Muscle of arm (tissue), 12 donors: ENCODE measurements around the gene DCST1. TPM values are rescaled to one million over a fixed set of nuclear protein-coding genes. Genes with fewer than 3 reads are reported as not detected.

Experiments used
- DNase-seq: peaks from one replicate; pipeline ENCODE4 v3.0.0-alpha.2; 2013
- polyA plus RNA-seq, 12 donors: library from polyadenylated mRNA; unstranded; fragments of 120-200 nt; gene quantifications; one replicate each; pipeline ENCODE4 v1.2.1, GENCODE V29; 2013; ENCODE audit not compliant: insufficient read length in 12 of 12

Gene DCST1
- polyA plus RNA-seq, 12 donors, result 0.16 to 0.29 (median 0.24) TPM; not detected in 4

DNA sequence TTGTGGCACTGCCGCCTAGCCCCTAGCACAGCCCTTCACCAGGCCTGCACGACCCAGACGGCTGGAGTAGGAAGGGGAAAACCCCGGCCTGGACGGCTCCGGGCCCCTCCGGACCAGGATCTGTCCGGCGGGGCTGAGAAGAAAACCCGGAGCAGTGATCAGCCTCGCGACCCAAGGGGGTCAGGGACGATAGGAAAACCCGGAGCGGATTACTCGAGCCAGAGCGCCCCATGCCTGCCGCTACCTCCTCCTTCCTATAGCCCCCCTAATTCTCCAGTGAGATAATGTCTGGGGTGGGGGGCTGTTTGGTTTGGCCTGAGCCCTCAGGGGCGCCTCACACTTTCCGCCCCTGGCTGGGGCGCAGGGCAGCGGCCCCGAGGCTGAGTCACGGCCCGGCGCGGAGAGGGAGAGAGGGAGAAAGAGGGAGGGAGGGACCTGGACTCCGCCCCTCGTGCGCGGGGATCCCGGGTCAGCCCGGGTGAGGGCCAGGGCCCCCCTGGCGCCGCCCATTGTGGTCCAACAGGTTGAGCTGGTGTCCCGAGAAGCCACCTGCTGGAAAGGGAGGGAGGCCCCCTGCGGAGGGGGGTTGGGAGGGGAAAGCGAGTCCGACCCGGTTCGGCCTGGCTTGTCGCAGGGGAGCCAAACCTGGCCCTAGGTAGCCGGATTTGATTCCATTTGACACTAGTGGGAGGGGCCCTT is 32.7 kb upstream of the DCST1 start:
- peak; percentile 93 for DNase-seq

DNA sequence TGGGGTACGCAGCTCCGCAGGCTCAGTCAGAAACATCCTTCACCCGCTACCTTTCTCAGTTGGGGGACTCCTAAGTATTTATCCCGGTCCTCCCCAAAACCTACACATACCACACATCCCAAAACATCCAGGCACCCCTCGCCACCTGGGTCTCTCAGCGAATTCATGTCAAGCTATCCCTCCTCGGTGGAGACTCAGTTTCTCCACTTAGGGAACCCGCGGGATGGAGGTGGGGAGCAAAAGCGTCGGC is 32.3 kb upstream of the DCST1 start:
- no peak for DNase-seq

DNA sequence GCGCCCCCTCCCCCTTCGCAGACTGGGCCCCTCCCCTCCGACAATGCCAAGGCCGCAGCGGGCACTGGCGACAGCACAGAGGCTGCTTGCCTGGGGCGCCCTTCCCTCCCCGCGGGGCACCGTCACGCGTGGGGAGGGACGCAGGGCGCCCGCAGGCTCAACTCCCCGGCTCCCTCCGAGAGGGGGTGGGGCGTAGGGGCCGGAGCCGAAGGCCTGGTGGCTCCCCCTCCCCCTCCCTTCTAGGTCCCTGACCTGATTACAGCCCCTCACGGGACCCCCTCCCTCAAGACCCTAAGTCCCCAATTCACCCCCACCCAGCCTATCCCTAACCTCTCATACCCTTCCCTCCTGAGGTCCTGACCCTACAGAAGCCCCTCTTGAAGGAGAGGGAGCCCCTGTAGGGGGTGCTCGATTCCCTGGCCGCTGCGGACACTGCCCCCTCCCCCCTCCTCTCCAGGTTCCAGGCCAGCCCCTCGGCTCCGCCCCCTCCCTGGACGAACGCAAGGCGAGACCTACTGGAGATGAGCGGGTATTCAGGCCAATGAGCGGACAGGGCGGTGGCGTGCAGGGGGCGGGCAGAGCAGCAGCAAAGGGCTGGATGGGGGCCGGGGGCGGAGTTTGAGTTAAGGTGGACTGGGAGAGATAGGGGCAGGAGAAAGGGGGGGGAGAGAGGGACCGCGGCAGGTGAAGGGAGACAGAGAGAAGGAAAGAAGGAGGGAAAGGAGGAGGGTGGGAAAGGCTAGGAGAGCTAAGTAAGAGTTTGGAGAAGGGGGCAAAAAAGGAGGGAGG is 31.8 kb upstream of the DCST1 start:
- peak; percentile 100 for DNase-seq

DNA sequence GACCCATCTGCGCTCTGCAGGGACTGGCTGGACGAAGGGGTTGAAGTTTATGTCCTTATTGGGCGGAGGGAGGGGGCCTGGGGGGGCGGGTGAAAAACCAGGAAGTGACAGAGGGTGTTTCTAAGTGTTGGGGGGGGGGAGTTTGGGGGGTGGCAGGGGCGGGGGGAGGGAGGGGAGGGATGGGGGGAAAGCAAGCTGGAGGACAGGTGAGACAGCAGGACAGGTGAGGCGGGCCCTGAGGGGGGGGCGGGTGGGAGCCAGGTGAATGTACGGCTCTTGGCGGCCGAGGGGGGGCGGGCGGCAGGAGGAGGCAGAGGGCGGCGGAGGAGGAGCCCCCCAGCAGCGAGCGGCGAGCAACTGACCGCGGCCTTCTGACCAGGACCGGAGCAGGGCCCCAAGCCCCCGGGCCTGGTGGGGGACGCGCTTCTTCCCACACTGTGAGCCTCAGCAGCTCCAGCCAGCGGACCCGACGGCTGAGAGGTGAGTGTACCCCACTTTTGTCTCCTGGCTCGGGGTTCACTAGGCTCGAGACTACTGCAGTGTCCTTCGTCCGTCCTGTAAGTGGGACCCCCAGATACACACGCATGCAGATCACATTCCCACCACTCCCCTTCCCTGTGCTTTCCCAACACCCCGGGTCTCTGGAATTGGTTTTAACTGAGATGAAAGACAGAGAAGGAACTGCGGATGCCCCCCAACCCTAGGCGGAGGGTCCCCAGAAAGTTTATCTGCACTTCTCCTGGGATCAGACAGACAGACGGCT is 31.0 kb upstream of the DCST1 start, which contains the start of gene ZBTB7B:
Gene ZBTB7B (plus strand): TSS at position 339 of the 763 bp plus-strand sequence. CDS start 11,859 bp downstream, outside the sequence.
- DNase-seq, result no peak

DNA sequence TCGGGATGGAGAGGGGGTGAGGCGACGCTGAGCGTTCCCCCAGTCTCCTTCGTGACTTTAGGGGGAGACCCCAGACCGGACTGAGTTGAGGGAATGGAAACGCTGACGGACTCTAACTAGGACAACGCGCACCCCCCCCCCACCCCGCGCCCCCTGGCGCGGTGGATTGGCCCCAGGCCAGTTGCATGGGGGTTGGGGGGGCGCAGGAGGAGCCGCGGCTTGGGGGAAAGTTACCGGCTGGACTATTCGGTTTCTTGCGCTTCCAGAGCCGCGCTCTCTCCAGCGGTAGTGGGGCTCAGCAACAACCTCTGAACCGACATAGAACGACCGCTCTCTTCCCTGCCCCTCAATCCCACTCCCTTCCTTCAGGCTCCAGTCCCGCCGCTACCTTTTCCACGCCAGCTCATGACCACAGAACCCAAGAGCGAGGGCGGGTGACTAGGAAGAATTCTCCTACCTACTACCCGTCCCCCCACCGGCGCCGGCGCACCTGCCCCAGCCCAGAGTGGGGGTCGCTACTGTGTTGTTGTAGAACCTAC is 30.3 kb upstream of the DCST1 start:
- DNase-seq, result peak; percentile 57

DNA sequence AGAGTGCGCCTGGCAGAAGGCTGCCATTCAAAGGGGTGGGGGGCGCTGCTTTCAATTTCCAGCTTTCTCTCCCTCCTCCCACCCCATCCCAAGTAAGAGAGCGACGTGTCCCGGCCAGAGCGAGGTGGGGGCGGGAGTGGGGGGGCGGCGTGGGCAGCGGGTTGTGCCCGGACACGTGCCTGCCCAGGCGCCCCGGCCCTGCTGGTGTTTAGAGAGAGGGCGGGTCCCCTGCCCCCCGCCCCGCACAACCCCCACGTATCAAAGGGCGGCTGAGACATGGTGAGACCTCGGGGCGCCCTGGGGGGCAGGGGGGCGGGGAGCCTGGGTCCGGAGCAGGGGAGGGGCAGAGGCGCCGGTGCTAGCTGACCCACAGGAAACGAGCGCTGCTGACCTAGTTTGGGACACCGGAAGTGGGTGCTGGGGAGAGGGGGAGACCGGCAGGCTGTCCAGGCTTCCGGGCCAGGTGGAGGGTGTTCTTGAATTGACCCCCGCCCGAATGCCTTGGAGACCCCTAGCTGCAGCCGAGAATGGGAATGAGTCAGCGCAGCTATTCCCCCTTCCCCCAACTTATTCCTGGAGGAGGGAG is 29.8 kb upstream of the DCST1 start:
- peak; percentile 56 for DNase-seq

DNA sequence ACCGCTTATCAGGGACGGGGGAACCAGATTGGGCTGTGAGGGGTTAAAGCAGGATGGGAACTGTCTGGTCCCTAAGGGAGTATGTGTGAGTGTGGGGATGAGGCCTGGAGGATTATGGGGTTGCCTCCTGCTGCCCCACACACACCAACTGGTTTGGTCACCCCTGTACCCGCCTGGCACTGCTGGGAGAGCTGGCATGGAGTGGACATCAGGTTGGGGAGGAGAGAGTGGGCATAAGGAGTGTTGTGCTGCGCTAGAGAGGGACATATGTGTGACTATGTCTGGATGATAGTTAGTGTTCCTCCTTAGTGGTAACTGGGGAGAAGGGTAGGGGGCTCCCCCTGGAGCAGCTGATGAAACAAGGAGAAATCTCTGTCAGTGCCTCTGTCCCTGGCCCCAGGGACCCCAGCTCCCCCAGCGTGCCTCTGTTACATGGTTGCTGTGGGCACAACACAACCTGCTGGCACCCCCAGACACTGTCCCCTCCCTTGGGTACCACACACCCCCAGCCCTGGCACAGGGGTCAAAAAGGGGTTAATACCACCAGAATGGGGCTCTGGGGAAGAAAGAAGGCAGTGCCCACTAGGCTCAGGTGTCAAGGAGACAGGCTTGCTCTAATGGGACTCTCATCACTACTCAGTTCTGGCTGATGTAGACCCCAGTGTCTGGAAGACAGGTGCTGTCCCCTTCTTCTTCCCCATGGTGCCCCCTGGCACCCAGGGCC is 29.1 kb upstream of the DCST1 start:
- no peak for DNase-seq

DNA sequence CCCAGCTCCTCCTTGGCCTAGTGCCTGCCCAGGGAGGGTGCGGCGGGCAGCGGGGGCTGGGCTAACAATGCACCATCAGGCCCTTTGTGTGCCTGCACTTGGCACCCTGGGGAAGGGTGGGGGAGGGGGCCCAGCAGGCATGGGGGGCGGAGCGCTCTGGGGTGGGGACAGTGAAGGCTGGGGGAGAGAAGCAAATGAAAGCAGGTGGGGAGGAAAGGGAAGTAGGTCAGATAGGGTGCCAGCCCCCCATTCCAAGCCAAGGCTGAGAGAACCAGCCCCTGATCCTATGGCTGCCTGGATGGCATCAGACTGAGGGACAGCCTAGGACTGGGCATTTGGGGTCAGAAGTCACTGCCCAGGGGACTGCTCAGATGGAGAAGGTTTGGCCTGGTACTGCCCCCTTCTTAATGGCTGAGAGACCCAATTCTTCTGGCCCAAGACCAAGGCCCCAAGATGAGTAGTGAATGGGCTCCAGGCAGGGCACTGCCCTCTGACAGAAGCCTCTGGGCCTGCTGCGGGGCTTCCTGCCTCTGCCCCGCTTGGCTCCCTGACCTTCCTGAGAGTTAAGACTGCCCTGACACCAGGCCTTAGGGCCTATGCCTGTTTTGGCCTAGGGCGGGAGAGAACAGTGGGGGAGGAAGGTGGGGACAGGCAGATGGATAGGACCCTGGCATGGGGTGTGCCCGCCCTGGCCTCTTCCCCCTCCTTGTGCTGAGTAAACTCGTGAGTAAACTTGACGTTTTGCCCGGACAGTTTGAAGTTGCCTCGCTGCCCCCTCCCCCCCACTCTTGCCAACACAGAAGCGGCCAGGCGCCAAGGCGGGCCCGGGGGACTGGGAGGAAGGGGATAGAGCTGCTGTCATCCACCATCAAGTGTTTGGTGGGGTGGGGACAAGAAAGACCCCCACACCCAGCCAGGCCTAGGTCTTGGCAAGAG is 28.3 kb upstream of the DCST1 start:
- DNase-seq, result no peak

DNA sequence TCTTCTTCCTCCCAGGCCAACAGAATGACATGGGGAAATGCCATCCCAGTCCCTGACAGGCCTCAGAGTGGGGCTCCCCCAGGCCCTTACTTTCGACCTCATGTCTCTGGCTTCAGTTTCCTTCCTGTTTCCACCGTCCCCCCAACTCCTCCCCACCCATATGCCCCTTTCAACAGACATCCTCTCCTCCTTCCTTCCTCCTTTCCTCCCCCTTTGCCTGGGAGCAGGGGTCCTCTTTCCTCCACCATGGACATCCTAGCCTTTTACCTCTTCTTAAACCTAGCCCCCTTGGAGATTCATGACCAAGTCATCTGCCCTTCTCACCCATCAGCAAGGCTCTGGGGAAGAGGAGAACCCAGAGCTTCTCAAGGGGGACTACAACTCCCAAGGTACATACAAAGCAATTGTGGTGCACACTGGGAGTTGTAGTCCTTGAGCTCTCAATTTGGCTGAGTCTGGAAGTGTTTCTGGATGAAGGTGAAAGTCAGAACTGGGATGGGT is 27.0 kb upstream of the DCST1 start:
- no peak for DNase-seq

DNA sequence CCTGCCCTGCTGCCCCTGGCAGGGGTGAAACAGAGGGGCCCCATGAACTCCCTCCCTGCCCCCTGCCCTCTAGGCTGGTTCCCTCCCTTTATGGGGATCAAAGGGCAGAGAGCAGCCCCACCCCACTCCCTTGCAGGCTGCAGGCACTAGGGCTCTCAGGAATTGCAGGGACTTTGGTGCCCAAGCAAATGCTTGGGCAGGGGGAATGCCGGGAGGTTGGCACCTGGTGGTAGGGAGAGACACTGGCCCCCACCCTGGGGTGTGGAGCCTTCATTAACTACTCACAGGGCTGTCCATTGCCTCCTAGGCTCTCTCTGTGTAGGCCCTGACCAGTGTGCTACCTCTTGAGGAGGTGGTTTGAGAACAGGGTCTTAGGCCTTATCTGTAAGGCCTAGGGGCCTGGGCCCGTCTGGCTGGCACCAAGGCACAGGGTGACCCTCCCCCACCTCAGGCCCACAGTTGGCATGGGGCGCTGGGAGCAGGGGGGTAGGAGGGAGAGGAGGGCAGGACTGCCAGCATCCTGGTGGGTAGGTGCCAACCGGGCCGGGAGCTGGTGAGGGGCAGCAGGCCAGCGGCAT is 26.3 kb upstream of the DCST1 start:
- DNase-seq, result no peak

DNA sequence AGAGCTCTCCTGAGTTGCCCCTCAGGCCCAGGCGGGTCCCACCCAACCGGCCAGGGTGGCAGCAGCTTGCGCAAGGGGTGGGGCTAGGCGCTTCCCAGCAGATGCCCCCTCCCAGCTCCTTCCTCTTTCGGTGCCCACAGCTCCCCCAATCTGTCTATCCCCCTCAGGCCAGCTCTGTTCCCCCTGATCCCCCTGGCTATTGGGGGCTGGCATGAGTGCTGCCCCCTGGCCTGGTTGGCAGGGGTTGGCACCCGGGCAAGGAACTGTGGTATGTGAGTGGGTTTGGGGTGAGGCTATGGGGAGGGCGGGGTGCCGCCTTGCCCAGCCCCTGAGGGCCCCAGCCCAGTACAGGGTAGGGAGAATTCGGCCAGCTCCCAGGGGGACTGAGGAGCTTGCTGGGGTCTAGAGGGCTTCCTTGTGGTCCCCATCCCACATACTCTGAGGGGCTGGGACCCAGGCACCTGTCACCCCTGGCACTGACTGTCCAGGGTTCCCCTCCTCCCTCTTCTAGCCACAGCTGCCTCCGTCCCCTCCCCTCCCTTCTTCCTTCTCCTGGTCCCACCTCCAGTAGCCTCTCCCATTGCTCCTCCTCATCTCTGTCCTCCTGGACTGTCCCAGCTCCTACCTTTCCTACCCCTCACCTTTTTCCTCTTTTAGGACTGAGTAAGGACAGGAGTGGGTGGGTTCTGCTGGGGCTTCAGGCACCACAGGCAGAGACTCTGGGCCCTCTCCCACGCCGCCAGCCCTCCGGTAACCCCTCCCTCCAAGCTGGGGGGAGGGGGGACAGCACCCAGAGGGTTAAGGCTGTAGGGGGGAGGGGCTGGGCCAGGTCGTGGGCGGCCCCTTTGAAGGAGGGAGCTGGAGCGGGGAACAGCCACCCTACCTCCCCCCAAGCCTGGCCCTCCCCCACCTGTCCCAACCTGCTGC is 25.3 kb upstream of the DCST1 start:
- DNase-seq, result no peak

DNA sequence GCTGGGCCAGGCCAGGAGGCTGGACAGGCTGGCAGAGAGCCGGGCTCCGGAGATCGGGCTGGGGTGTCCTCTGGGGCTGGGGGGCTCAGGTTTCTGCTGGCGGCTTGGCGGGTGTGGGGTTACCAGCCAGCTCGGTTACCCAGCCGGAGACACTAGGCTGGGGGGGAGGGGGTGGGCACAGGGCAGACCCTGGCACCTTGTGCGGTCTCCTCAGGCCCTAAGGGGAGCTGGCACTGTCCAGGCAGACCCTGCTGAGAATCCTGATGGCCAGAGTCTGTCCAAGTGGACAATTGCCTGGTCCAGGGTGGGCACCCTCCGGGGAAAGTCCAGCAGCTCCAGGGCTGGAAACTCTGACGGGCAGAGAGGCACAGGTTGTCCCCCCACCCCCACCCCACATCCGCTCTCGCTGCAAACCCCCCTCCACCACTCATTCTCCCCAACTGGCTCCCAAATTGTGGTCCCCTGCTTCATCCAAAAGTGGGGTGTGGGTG is 24.4 kb upstream of the DCST1 start:
- no peak for DNase-seq

DNA sequence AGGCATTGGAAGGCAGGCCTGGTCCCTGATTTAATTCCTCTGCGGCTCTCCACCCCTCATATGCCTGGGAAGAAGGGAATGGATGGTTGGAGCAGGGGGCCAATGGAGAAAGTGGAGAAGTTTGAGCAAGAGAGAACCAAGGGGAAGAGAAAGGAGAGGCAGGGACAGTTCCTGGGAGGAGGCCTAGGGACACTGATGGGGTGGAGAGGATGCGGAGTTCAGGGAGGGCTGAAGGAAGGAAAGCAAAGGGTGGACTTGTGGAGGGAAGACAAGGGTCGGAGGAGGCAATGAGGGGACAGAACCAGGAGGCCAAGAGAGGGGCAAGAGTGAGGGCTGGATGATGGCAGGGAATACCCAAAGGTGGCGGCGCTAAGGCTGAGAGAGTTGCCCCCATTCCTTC is 23.9 kb upstream of the DCST1 start:
- DNase-seq, result no peak

DNA sequence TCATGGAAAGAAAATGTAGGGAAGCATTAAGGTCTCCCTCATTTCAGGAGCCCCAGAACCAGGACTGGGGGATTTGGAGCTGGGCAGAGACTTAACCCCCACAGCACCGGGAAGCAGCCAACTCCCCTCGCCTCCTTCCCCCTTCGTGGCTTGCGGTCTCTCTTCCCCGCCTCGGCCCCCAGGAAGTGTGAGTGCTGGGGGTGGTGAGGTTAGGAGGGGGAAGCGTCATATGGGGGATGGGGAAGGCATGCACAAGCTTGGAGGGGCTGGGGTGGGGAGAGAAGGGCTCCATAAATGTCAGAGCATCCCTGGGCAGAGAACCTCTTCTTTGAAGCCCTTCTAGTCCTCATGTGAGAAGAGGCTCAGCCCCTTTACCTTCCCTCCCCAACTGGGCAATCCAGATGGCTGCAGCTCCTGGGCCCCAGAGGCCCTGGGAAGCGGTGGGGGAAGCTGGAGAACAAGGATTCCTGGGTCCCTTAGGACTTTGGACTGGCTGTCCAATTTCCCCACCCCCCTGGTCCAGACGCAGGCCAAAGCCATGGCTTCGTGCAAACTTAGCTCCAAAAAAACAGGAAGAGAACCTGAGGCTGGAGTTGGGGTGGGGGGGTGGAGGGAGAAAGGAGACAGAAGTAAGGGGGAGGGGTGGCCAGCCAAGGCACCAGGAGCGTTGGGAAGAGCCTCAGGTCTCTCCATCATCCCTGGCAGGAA is 23.3 kb upstream of the DCST1 start:
- no peak for DNase-seq

DNA sequence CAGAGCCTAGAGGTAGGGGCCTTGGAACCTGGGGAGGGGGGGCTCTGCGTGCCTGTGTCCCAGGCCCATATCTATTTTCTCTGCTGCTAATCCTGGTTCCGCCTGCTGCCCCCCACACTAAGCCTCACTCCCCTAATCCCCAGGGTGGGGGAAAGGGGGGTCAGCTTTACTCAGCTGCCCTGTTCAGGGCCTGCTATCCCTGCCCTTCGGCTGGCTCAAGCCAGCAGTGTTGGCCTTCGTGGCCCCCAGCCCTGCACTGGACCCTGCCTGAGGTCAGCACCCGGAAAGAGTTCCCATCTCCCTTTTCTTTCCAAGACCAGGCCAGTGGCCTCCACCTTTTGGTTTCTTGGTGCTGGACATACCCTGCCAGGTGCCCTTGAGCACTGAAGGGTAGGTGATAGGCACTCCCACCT is 22.6 kb upstream of the DCST1 start:
- no peak for DNase-seq

DNA sequence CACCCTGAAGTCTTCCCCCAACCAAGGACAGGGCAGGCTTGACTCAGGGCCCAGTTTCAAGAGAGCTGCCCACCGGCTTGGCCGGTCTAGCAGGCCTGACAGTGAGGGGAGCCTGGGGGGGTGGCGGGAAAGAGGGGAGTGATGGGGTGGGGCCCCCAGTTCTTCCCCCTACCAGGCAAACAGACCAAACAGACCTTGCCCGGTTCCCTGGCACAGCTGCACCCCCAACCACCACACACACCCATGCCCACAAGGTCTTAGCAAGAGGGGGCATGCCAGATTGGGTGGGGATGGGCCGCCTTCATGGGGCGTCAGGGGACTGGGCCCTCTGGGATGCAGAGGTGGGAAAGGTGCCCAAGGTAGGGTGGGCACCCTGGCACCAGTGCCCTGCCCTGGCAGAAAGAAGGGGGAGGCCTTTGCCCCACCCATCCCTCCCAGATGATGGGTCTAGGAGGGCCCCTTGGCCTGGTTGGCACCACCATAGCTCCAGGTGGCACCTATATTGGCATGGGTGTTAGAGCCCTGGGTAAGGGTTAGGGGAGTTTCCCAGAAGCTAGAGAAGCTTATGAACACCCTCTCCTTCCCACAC is 22.1 kb upstream of the DCST1 start:
- DNase-seq, result no peak

DNA sequence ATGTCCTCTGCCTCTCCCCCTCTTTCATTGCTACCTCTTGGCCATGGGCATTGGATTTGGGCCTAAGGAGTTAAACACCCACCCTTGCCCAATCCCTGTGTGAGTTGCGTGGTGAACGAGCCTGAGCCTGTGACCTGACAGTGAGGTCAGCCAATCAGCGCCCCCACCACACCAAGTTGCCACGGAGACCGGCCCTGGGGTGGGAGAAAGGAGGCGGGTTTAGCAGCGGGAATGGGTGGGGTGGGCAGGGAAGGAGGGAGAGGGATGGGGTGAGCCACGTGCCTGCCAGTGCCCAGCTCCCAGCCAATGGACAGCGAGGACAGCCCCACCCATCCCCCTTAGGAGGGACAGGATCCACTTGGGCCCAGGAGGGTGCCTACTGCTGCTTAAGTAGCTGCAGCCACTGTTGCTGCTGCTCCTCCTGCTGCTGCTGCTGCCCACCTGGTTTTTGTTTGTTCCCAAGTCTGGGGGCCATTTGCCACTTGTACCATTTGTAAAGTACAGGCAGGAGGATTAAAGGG is 21.5 kb upstream of the DCST1 start:
- DNase-seq, result no peak
